ENCODE results near the gene NGEF. TPM values are rescaled to one million over a fixed set of nuclear protein-coding genes. Genes with fewer than 3 reads are reported as not detected.

NGEF gene
- total and polyA plus RNA-seq, 9 of the 15 experiments (the other 6 are each of a cell fraction or from before 2014, with no cell fraction given), result 0.07 to 0.17 (median 0.09) TPM; not detected in 6

DNA sequence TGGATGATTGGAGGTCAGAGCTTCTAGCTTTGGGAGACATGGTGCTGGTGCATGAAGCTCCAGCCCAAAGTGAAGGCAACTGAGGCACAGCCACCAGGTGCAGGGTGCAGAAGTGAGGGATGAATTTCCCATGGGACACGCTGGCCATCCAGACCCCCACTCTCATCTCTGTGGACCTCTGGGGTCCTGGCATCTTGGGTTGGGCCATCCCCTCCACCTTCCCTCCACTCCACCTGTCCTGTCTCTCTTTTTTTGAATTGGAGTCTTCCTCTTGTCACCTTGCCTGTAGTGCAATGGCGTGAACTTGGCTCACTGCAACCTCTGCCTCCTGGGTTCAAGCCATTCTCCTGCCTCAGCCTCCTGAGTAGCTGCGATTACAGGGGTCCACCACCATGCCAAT, 3.4 kb downstream of the NGEF start:
- Histone ChIP-seq H2AFZ (ENCODE audit: low read depth, low read length) (no peak overlapping the region), H3K4me2 (ENCODE audit: insufficient read depth, low read length) (no peak overlapping the region), H3K27me3 (ENCODE audit: control insufficient read depth in 2 of 2, insufficient read depth in 2 of 2, low read length in 2 of 2) (peaks cover 0 to 26% of the 10 kb centered on the region in 2 experiments; a peak in 2 of 5 replicates), H3K9me1 (ENCODE audit: control insufficient read depth, insufficient read depth, low read length) (no peaks in the 10 kb centered on the region), H3K4me3 (no peak overlapping the region), H3K9me3 (replicated peaks; ENCODE audit: control insufficient read depth, insufficient read depth, low read depth, low read length) (no peaks in the 10 kb centered on the region), H4K20me1 (replicated peaks; ENCODE audit: control insufficient read depth, insufficient read depth, low read length) (no peaks in the 10 kb centered on the region), H3K36me3 (ENCODE audit: control insufficient read depth, insufficient read depth, low read length) (no peaks in the 10 kb centered on the region), H3K9ac (ENCODE audit: insufficient read depth in 1 of 2, low read depth in 2 of 2, low read length in 2 of 2) (no peak overlapping the region), H3K27ac (ENCODE audit: extremely low read depth, low read depth, low read length) (no peak overlapping the region), H3K79me2 (ENCODE audit: control insufficient read depth, insufficient read depth, low read length) (no peaks in the 10 kb centered on the region), H3K4me1 (replicated peaks in 1 of 2; ENCODE audit: control insufficient read depth in 2 of 2, insufficient read depth in 2 of 2, low read length in 2 of 2) (no peaks in the 10 kb centered on the region)
- TF ChIP-seq BHLHE40 (IDR thresholded peaks at IDR 0.05; ENCODE audit: low read length) (no peak), KDM1A (IDR thresholded peaks at IDR 0.05) (no peak), SPI1 (IDR thresholded peaks at IDR 0.05; ENCODE audit: borderline replicate concordance, low read depth, low read length) (no peak), GTF2A2 (tag; IDR thresholded peaks at IDR 0.05) (no peak), GABPB1 (CRISPR knock-in tag; IDR thresholded peaks at IDR 0.05) (no peak)
- TF ChIP-seq, protein P1, sequence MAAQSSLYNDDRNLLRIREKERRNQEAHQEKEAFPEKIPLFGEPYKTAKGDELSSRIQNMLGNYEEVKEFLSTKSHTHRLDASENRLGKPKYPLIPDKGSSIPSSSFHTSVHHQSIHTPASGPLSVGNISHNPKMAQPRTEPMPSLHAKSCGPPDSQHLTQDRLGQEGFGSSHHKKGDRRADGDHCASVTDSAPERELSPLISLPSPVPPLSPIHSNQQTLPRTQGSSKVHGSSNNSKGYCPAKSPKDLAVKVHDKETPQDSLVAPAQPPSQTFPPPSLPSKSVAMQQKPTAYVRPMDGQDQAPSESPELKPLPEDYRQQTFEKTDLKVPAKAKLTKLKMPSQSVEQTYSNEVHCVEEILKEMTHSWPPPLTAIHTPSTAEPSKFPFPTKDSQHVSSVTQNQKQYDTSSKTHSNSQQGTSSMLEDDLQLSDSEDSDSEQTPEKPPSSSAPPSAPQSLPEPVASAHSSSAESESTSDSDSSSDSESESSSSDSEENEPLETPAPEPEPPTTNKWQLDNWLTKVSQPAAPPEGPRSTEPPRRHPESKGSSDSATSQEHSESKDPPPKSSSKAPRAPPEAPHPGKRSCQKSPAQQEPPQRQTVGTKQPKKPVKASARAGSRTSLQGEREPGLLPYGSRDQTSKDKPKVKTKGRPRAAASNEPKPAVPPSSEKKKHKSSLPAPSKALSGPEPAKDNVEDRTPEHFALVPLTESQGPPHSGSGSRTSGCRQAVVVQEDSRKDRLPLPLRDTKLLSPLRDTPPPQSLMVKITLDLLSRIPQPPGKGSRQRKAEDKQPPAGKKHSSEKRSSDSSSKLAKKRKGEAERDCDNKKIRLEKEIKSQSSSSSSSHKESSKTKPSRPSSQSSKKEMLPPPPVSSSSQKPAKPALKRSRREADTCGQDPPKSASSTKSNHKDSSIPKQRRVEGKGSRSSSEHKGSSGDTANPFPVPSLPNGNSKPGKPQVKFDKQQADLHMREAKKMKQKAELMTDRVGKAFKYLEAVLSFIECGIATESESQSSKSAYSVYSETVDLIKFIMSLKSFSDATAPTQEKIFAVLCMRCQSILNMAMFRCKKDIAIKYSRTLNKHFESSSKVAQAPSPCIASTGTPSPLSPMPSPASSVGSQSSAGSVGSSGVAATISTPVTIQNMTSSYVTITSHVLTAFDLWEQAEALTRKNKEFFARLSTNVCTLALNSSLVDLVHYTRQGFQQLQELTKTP (IDR thresholded peaks at IDR 0.05; ENCODE audit: low read depth in 1 of 2, partially characterized antibody in 2 of 2), result no peak
- 4% methylated on average over 3 of the region's 3 CpGs for WGBS (ENCODE audit: insufficient coverage, low coverage, missing lambda C conversion rate)
- BruUV-seq (replicated peaks), result no TSS peak
- intact Hi-C loops (cut with micrococcal nuclease), result no loop called here
- in situ Hi-C loops (cut with MboI), result no loop called here
- ATAC-seq, result no peak
- no peak for FAIRE-seq
- POLR2A ChIA-PET, result no interaction called here
- DNase-seq (ENCODE audit: extremely low read depth in 1 of 4, low spot score in 3 of 4), result no peak
- CTCF ChIA-PET (ENCODE audit: low intra/inter-chr PET ratio), result no interaction called here

Data from K562 (cell line).